Brain microvascular endothelial cell (primary cell): ENCODE data around the gene AP1S2.
"Not testable (repeated sequence)": the region's sequence is repeated elsewhere in the genome, so short reads cannot be mapped to it uniquely, and the experiment has no call there.

Experiments
- DNase-seq: peaks from one replicate; pipeline ENCODE4 v3.0.0-alpha.2; 2020
- H3K27ac ChIP-seq: fragments of 250-450 bp; sonication (Bioruptor Pico); 2 replicates; pipeline ENCODE4 v1.5.1; 2020; ENCODE audit warnings: mild to moderate bottlenecking, moderate library complexity
- H3K27me3 ChIP-seq: fragments of 250-450 bp; sonication (Bioruptor Pico); replicated peaks from 2 replicates; pipeline ENCODE4 v1.5.1; 2020; ENCODE audit warnings: mild to moderate bottlenecking
- H3K36me3 ChIP-seq: fragments of 250-450 bp; sonication (Bioruptor Pico); replicated peaks from 2 replicates; pipeline ENCODE4 v1.5.1; 2020; ENCODE audit warnings: mild to moderate bottlenecking
- H3K4me3 ChIP-seq: 2 replicates; pipeline ENCODE4 v1.5.1; 2011; ENCODE audit warnings: low read depth, mild to moderate bottlenecking, control low read depth, low read length, moderate library complexity
- CTCF ChIP-seq: IDR thresholded peaks from 2 replicates; pipeline ENCODE4 v1.5.1; 2011; ENCODE audit warnings: low read depth, mild to moderate bottlenecking, moderate library complexity, low read length, control low read depth, inconsistent platforms; ENCODE audit errors: missing control alignments
- in situ Hi-C: cut with HindIII; loops from 2 replicates; pipeline ENCODE4 v1.10.0; 2017; ENCODE audit warnings: low sequenced_read_pairs, low pct_ligation_motif_present

Gene AP1S2

GRCh38 chrX:15888062-15888461 is 33.4 kb upstream of the AP1S2 start:
- no peak overlapping the region for H3K4me3 ChIP-seq
- no peaks in the 10 kb centered on the region for H3K36me3 ChIP-seq
- H3K27ac ChIP-seq, result no peak overlapping the region
- DNase-seq, result no peak
- TF ChIP-seq CTCF, result no peak
- in situ Hi-C loops, result no loop called here
- no peaks in the 10 kb centered on the region for H3K27me3 ChIP-seq

GRCh38 chrX:15883540-15883863 is 28.9 kb upstream of the AP1S2 start:
- Histone ChIP-seq H3K27me3 (no peaks in the 10 kb centered on the region), H3K27ac (no peak overlapping the region), H3K4me3 (no peak overlapping the region), H3K36me3 (no peaks in the 10 kb centered on the region)
- in situ Hi-C loops, result no loop called here
- no peak for DNase-seq
- TF ChIP-seq CTCF, result no peak

- Histone ChIP-seq H3K36me3 (no peaks in the 10 kb centered on the region), H3K27me3 (no peaks in the 10 kb centered on the region), H3K4me3 (no peak overlapping the region), H3K27ac (no peak overlapping the region)
- DNase-seq, result peak; percentile 29
- TF ChIP-seq CTCF, result no peak
- in situ Hi-C loops, result no loop called here
Measured at GRCh38 chrX:15882704-15883539, 28.3 kb upstream of the AP1S2 start.

- DNase-seq, result no peak
- no peak overlapping the region for H3K27ac ChIP-seq
- no peaks in the 10 kb centered on the region for H3K27me3 ChIP-seq
- H3K36me3 ChIP-seq, result no peaks in the 10 kb centered on the region
- in situ Hi-C loops, result no loop called here
- TF ChIP-seq CTCF, result no peak
- H3K4me3 ChIP-seq, result no peak overlapping the region
Measured at GRCh38 chrX:15881381-15881897, 26.8 kb upstream of the AP1S2 start.

- H3K27me3 ChIP-seq, result not testable (repeated sequence)
Measured at GRCh38 chrX:15877914-15878313, 23.3 kb upstream of the AP1S2 start.

GRCh38 chrX:15877380-15877779 is 22.8 kb upstream of the AP1S2 start:
- Histone ChIP-seq H3K4me3 (no peak overlapping the region), H3K27me3 (no peaks in the 10 kb centered on the region), H3K27ac (no peak overlapping the region), H3K36me3 (no peaks in the 10 kb centered on the region)
- TF ChIP-seq CTCF, result no peak
- in situ Hi-C loops, result no loop called here
- peak; percentile 63 for DNase-seq

More at GRCh38 chrX:15877914-15878313, 23.3 kb upstream of the AP1S2 start:
- H3K4me3 ChIP-seq, H3K36me3 ChIP-seq, in situ Hi-C loops, H3K27ac ChIP-seq, DNase-seq: not testable (repeated sequence)
